Neural progenitor cell (in vitro differentiated cells): ENCODE measurements around the gene ZDHHC1. TPM values are rescaled to one million over a fixed set of nuclear protein-coding genes. Genes with fewer than 3 reads are reported as not detected.

Experiments
- DNase-seq: peaks from one replicate; pipeline ENCODE4 v3.0.0-alpha.2; 2016; ENCODE audit warnings: low spot score
- H2AFZ ChIP-seq: fragments of 200-600 bp; sonication (generic); replicated peaks from 2 replicates; pipeline ENCODE4 v1.6.1; 2016; ENCODE audit warnings: antibody characterized with exemption
- H3F3A ChIP-seq: fragments of 200-600 bp; sonication (generic); 2 replicates; pipeline ENCODE4 v1.6.1; 2016; ENCODE audit warnings: antibody characterized with exemption, low read depth
- H3K27ac ChIP-seq: fragments of 200-600 bp; sonication (generic); 2 replicates; pipeline ENCODE4 v1.5.1; 2016; ENCODE audit warnings: mild to moderate bottlenecking
- H3K27me3 ChIP-seq: fragments of 200-600 bp; sonication (generic); 2 replicates; pipeline ENCODE4 v1.6.1; 2016; ENCODE audit warnings: mild to moderate bottlenecking, moderate library complexity
- H3K36me3 ChIP-seq: fragments of 200-600 bp; sonication (generic); 2 replicates; pipeline ENCODE4 v1.5.1; 2016
- H3K4me1 ChIP-seq: fragments of 200-600 bp; sonication (generic); 2 replicates; pipeline ENCODE4 v1.6.1; 2016; ENCODE audit warnings: mixed run types
- H3K4me2 ChIP-seq: fragments of 200-600 bp; sonication (generic); 2 replicates; pipeline ENCODE4 v1.6.1; 2016
- H3K4me3 ChIP-seq: fragments of 200-600 bp; sonication (generic); 2 replicates; pipeline ENCODE4 v1.5.1; 2016
- H3K79me2 ChIP-seq: fragments of 200-600 bp; sonication (generic); 2 replicates; pipeline ENCODE4 v1.6.1; 2016; ENCODE audit warnings: low read depth
- H3K9ac ChIP-seq: fragments of 200-600 bp; sonication (generic); 2 replicates; pipeline ENCODE4 v1.6.1; 2016
- H3K9me3 ChIP-seq: fragments of 200-600 bp; sonication (generic); 2 replicates; pipeline ENCODE4 v1.5.1; 2016; ENCODE audit warnings: low read depth
- H4K20me1 ChIP-seq: fragments of 200-600 bp; sonication (generic); 2 replicates; pipeline ENCODE4 v1.6.1; 2016; ENCODE audit warnings: low read depth
- H3K27ac Mint-ChIP-seq: 3 replicates; pipeline ENCODE4 v1.8.0; 2021; ENCODE audit warnings: mixed read lengths
- H3K27me3 Mint-ChIP-seq: 2 replicates; pipeline ENCODE4 v1.8.0; 2022; ENCODE audit warnings: low read depth, mild to moderate bottlenecking, inconsistent platforms, moderate library complexity, mixed read lengths; ENCODE audit not compliant: insufficient read depth
- H3K36me3 Mint-ChIP-seq: 3 replicates; pipeline ENCODE4 v1.8.0; 2021; ENCODE audit warnings: mixed read lengths
- H3K4me1 Mint-ChIP-seq: 3 replicates; pipeline ENCODE4 v1.8.0; 2021; ENCODE audit warnings: mixed read lengths
- H3K4me3 Mint-ChIP-seq: 3 replicates; pipeline ENCODE4 v1.8.0; 2021; ENCODE audit warnings: mild to moderate bottlenecking, moderate library complexity, mixed read lengths
- H3K9me3 Mint-ChIP-seq: 3 replicates; pipeline ENCODE4 v1.8.0; 2020; ENCODE audit warnings: mixed read lengths
- EZH2 ChIP-seq: fragments of 200-600 bp; sonication (generic); IDR thresholded peaks from 2 replicates; pipeline ENCODE4 v1.6.1; 2017; ENCODE audit warnings: antibody characterized with exemption, mild to moderate bottlenecking, moderate library complexity
- EZH2phosphoT487 ChIP-seq: fragments of 200-600 bp; sonication (generic); IDR thresholded peaks from 2 replicates; pipeline ENCODE4 v1.6.1; 2017; ENCODE audit warnings: antibody characterized with exemption
- total RNA-seq: library from RNA; depleted of rRNA; stranded (reverse); fragments of >200 nt; gene quantifications from 2 replicates; pipeline ENCODE4 v1.2.3, GENCODE V29; 2015; ENCODE audit warnings: low replicate concordance
- TF ChIP-seq, protein P1 (sequence below): fragments of 200-600 bp; sonication (generic); IDR thresholded peaks from 2 replicates; pipeline ENCODE4 v1.5.1; 2017; ENCODE audit warnings: antibody characterized with exemption, mild to moderate bottlenecking

Gene ZDHHC1
- total RNA-seq, 1 donor from 2014 or later, result 1.5 TPM

GRCh38 chr16:67460961-67461360 lies 44.7 kb upstream of the ZDHHC1 start:
- no peaks in the 10 kb centered on the region for H3K9me3 Mint-ChIP-seq
- H4K20me1 ChIP-seq, result peaks cover 42% of the 10 kb centered on the region

DNA sequence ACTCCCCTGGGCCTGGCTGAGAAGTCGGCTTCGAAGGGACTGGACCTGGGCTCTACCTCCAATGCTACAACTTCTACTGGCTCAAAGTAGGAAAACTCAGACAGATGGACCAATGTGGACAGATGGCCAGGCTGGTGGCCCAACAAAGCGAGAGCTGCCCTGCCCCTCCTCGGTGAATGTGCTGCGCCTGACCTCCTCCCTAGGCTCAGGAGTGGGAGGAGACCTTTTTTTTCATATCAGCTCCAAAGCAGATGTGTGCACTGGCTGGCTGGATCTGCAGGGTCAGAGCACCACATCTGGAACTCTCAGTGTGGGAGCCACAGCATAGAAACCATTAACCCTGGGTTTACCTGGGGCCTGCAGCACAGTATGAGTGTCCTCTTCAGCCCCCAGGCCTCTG lies 43.9 kb upstream of the ZDHHC1 start:
- H3K9me3 ChIP-seq, result no peaks in the 10 kb centered on the region
- TF ChIP-seq, protein P1, sequence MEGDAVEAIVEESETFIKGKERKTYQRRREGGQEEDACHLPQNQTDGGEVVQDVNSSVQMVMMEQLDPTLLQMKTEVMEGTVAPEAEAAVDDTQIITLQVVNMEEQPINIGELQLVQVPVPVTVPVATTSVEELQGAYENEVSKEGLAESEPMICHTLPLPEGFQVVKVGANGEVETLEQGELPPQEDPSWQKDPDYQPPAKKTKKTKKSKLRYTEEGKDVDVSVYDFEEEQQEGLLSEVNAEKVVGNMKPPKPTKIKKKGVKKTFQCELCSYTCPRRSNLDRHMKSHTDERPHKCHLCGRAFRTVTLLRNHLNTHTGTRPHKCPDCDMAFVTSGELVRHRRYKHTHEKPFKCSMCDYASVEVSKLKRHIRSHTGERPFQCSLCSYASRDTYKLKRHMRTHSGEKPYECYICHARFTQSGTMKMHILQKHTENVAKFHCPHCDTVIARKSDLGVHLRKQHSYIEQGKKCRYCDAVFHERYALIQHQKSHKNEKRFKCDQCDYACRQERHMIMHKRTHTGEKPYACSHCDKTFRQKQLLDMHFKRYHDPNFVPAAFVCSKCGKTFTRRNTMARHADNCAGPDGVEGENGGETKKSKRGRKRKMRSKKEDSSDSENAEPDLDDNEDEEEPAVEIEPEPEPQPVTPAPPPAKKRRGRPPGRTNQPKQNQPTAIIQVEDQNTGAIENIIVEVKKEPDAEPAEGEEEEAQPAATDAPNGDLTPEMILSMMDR, result no peak
- no peak for TF ChIP-seq EZH2phosphoT487
- H3K4me3 Mint-ChIP-seq, result no peak overlapping the region
- H4K20me1 ChIP-seq, result peaks cover 42% of the 10 kb centered on the region
- DNase-seq, result no peak
- no peaks in the 10 kb centered on the region for H3K9me3 Mint-ChIP-seq
- H3K4me3 ChIP-seq, result no peak overlapping the region
- H3K9ac ChIP-seq, result no peak overlapping the region
- H3F3A ChIP-seq, result no peaks in the 10 kb centered on the region
- no peaks in the 10 kb centered on the region for H3K27me3 ChIP-seq
- no peak overlapping the region for H3K4me2 ChIP-seq
- H3K27ac Mint-ChIP-seq, result peak overlapping the region; percentile 29
- no peak overlapping the region for H2AFZ ChIP-seq
- peaks cover 2% of the 10 kb centered on the region for H3K36me3 Mint-ChIP-seq
- peaks cover 5% of the 10 kb centered on the region for H3K27me3 Mint-ChIP-seq
- H3K36me3 ChIP-seq, result no peaks in the 10 kb centered on the region
- no peaks in the 10 kb centered on the region for H3K4me1 ChIP-seq
- no peak overlapping the region for H3K27ac ChIP-seq
- no peaks in the 10 kb centered on the region for H3K79me2 ChIP-seq
- H3K4me1 Mint-ChIP-seq, result peaks cover 14% of the 10 kb centered on the region

More at GRCh38 chr16:67460961-67461360, 44.7 kb upstream of the ZDHHC1 start:
- peaks cover 5% of the 10 kb centered on the region for H3K27me3 Mint-ChIP-seq
- H3K4me3 ChIP-seq, result no peak overlapping the region
- H3K9me3 ChIP-seq, result no peaks in the 10 kb centered on the region
- no peaks in the 10 kb centered on the region for H3K27me3 ChIP-seq
- H3K4me1 Mint-ChIP-seq, result peaks cover 15% of the 10 kb centered on the region
- no peak overlapping the region for H2AFZ ChIP-seq
- no peak for DNase-seq
- no peaks in the 10 kb centered on the region for H3K36me3 Mint-ChIP-seq
- no peak overlapping the region for H3K4me3 Mint-ChIP-seq
- TF ChIP-seq EZH2 (no peak), EZH2phosphoT487 (no peak)
- TF ChIP-seq, protein P1, result no peak
- H3K27ac Mint-ChIP-seq, result no peak overlapping the region
- no peak overlapping the region for H3K27ac ChIP-seq
- no peak overlapping the region for H3K9ac ChIP-seq
- H3K79me2 ChIP-seq, result peaks cover 6% of the 10 kb centered on the region
- H3K4me1 ChIP-seq, result no peaks in the 10 kb centered on the region
- H3K4me2 ChIP-seq, result no peak overlapping the region
- H3F3A ChIP-seq, result no peaks in the 10 kb centered on the region
- no peaks in the 10 kb centered on the region for H3K36me3 ChIP-seq

DNA sequence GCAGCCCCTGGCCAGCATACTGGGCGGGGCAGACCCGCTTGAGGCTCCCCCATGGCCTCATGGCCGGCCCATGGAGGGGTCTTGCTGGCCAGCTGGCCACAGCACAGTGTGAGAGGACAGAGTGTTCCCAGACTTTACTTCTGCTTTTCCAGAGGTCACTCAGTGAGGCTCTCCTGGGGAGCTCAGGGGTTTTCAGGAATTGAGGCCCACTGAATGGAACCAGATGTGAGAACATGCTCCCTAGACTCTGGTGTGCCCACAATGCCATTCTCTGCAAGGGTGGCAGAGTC lies 43.5 kb upstream of the ZDHHC1 start:
- H3K4me3 Mint-ChIP-seq, result no peak overlapping the region
- H3K27ac ChIP-seq, result no peak overlapping the region
- H3K27ac Mint-ChIP-seq, result peak overlapping the region; percentile 29
- H3K27me3 Mint-ChIP-seq, result peaks cover 5% of the 10 kb centered on the region
- no peaks in the 10 kb centered on the region for H3K9me3 ChIP-seq
- no peaks in the 10 kb centered on the region for H3F3A ChIP-seq
- no peaks in the 10 kb centered on the region for H3K36me3 ChIP-seq
- peaks cover 15% of the 10 kb centered on the region for H3K4me1 Mint-ChIP-seq
- H2AFZ ChIP-seq, result no peak overlapping the region
- peaks cover 2% of the 10 kb centered on the region for H3K36me3 Mint-ChIP-seq
- H3K4me1 ChIP-seq, result no peaks in the 10 kb centered on the region
- no peak overlapping the region for H3K4me2 ChIP-seq
- TF ChIP-seq EZH2, result no peak
- no peak for TF ChIP-seq EZH2phosphoT487
- TF ChIP-seq, protein P1, result no peak
- H3K9ac ChIP-seq, result no peak overlapping the region
- no peaks in the 10 kb centered on the region for H3K79me2 ChIP-seq
- no peak for DNase-seq
- no peaks in the 10 kb centered on the region for H3K27me3 ChIP-seq
- peaks cover 41% of the 10 kb centered on the region for H4K20me1 ChIP-seq
- no peak overlapping the region for H3K4me3 ChIP-seq
- H3K9me3 Mint-ChIP-seq, result no peaks in the 10 kb centered on the region
